Hematopoietic multipotent progenitor cell (in vitro differentiated cells): ENCODE results near the gene IGF2BP1. TPM values are rescaled to one million over a fixed set of nuclear protein-coding genes. Genes with fewer than 3 reads are reported as not detected.
A peak's percentile ranks its signal among the peaks of the same experiment; 100 is the strongest.
"Not testable (repeated sequence)": the region's sequence is repeated elsewhere in the genome, so short reads cannot be mapped to it uniquely, and the experiment has no call there.

Experiments
- DNase-seq, 3 donors: peaks; one replicate each; pipeline ENCODE4 v3.0.0-alpha.2; 2011 to 2015; ENCODE audit warnings: low read depth in 2 of 3, low spot score in 2 of 3
- small RNA-seq: library from RNA; depleted of rRNA; stranded (forward); fragments of <200 nt; gene quantifications from one replicate; pipeline ENCODE3, GENCODE V24; 2012
- total RNA-seq: library from RNA; depleted of rRNA; stranded (reverse); fragments of >200 nt; gene quantifications from one replicate; pipeline ENCODE4 v1.2.3, GENCODE V29; 2012

IGF2BP1 gene
- total RNA-seq, 1 donor: under 0.01 TPM

GRCh38 chr17:49086316-49086605, 89.1 kb downstream of the IGF2BP1 start:
- DNase-seq: no peak

- no peak for DNase-seq
These were observed 89.5 kb downstream of the IGF2BP1 start for GRCh38 chr17:49086649-49087048.

DNA sequence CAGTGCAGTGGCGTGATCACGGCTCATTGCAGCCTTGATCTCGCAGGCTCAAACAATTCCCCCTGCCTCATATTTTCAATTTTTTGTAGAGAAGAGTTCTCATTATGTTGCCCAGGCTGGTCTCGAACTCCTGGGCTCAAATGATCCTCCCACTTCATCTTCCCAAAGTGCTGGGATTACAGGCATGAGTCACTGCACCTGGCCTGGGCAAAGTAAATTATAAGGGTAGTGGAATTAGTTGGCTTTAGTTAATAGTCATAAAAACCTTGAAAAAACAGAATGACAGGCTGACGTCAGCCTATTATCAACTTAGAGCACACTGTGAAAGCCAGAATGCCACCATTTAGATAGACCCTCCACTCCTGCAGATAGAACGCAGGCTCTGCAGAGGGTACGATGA, 91.9 kb downstream of the IGF2BP1 start:
- DNase-seq: no peak

DNA sequence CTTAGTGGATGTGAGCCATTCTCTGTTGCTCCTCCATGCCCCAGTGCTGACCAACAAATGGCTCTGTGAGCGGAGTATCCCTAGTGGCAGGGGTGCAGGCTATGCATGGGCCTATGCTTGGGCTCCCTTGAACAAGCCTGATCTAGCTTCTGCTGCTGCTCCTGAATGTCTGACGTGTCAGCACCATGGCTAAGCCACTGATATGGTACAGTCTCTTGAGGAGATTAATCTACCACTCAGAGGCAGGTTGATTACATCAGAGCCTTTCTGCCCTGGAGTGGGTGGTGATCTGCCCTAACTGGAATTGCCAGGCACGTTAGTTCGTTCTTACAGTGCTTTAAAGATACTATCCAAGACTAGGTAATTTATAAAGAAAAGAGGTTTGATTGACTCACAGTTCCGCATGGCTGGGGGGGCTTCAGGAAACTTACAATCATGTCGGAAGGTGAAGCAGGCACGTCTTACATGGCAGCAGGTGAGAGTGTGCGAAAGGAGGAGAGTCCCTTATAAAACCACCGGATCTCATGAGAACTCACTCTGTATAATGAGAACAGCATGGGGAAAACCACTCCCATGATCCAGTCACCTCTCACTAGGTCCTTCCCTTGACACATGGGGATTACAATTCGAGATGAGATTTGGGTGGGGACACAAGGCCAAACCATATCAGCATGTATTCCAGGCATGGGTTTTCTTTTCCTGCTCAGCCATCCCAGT, 93.9 kb downstream of the IGF2BP1 start:
- no peak for DNase-seq

DNA sequence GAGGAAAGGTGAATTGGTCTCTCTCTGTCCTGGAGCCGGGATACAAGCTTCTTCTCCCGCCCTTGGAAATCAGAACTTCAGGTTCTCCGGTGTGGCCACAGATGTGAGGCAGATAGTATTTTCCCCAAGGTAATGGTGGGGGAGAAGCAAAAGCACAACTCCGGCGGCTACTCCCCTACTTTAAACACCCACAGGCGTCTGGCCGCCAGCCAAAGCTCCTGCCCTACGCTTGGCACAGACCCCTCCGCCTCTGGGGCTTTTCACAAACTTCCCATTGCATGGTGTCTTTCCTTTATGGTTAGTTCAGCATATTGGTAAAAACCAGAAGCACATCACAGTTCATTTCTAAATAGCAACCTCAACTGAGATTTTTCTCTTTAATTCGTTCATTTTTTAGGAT, 95.9 kb downstream of the IGF2BP1 start:
- DNase-seq: no peak

GRCh38 chr17:49100601-49101000, 103.4 kb downstream of the IGF2BP1 start:
- DNase-seq: peak in 2 of 3 donors; percentile 18 to 47

GRCh38 chr17:49101054-49101534, 103.9 kb downstream of the IGF2BP1 start:
- DNase-seq: peak in 1 of 3 donors; percentile 3

- not testable (repeated sequence) for DNase-seq
These were observed 106.2 kb downstream of the IGF2BP1 start for GRCh38 chr17:49103360-49103759.

GRCh38 chr17:49104511-49105074, 107.4 kb downstream of the IGF2BP1 start:
- DNase-seq: no peak

Small RNA genes within 50 kb of the gene (small RNA-seq; reads per million reads assigned to genes)
- gene RF00017: not detected
- not detected for gene RF01210
- not detected for gene RNU1-42P
- gene RNU6-826P: not detected

Other genes with a start within 250 kb of the IGF2BP1 start
- 1.1 TPM for gene TTLL6, start 180.2 kb upstream of the IGF2BP1 start, total RNA-seq
- gene CALCOCO2, start 166.3 kb upstream of the IGF2BP1 start, total RNA-seq: 75.7 TPM
- gene ATP5MC1, start 104.6 kb upstream of the IGF2BP1 start, total RNA-seq: 47.7 TPM
- gene UBE2Z, start 89.0 kb upstream of the IGF2BP1 start, total RNA-seq: 59.2 TPM
- gene SNF8, start 52.5 kb upstream of the IGF2BP1 start, total RNA-seq: 43.4 TPM
- not detected for gene GIP, start 28.8 kb upstream of the IGF2BP1 start, total RNA-seq
- not detected for gene B4GALNT2, start 135.4 kb downstream of the IGF2BP1 start, total RNA-seq
- 0.27 TPM for gene GNGT2, start 213.2 kb downstream of the IGF2BP1 start, total RNA-seq
- gene ABI3, start 213.3 kb downstream of the IGF2BP1 start, total RNA-seq: 0.54 TPM
- under 0.01 TPM for gene PHOSPHO1, start 233.4 kb downstream of the IGF2BP1 start, total RNA-seq